K562 (cell line): Measurements from ENCODE around the gene TP73. TPM values are rescaled to one million over a fixed set of nuclear protein-coding genes. Genes with fewer than 3 reads are reported as not detected.

Source experiments
- CREB1 ChIP-seq, 2 experiments: sonication (generic) in 1 of 2; formaldehyde crosslinking in 1 of 2; IDR thresholded peaks; 2 replicates each; pipeline versions ENCODE4 v1.6.1 to v1.8.0; 2012 to 2022; ENCODE audit warnings: inconsistent platforms in 1 of 2, mild to moderate bottlenecking in 1 of 2, missing genetic modification reagents in 1 of 2, moderate library complexity in 1 of 2
- ELF4 ChIP-seq: fragments of 450-650 bp; formaldehyde crosslinking; IDR thresholded peaks from 2 replicates; pipeline ENCODE4 v1.4.0; 2022; ENCODE audit warnings: missing genetic modification characterization
- GABPB1 ChIP-seq: sonication (generic); formaldehyde crosslinking; IDR thresholded peaks from 2 replicates; pipeline ENCODE4 v1.8.0; 2022; ENCODE audit warnings: mild to moderate bottlenecking, missing genetic modification reagents
- HMGN3 ChIP-seq: IDR thresholded peaks from 2 replicates; pipeline ENCODE4 v1.6.1; 2011; ENCODE audit warnings: borderline replicate concordance, low read depth, mild to moderate bottlenecking, mixed read lengths, low read length; ENCODE audit not compliant: insufficient read length; ENCODE audit errors: extremely low read depth
- SRSF1 ChIP-seq: fragments of 200-400 bp; formaldehyde crosslinking; IDR thresholded peaks from 2 replicates; pipeline ENCODE4 v1.6.1; 2017; ENCODE audit warnings: mild to moderate bottlenecking, low read depth, low read length, moderate library complexity
- ZC3H11A ChIP-seq: IDR thresholded peaks from 2 replicates; pipeline ENCODE4 v1.6.1; 2012; ENCODE audit warnings: low read depth, low read length, improper control_type of control experiment
- ZNF175 ChIP-seq: fragments of 200-800 bp; sonication (Bioruptor generic); IDR thresholded peaks from 2 replicates; pipeline ENCODE4 v1.6.1; 2016; ENCODE audit warnings: low read depth, mild to moderate bottlenecking, missing genetic modification characterization, missing compliant biosample characterization
- ZNF282 ChIP-seq: sonication (generic); formaldehyde crosslinking; IDR thresholded peaks from 2 replicates; pipeline ENCODE4 v1.8.1; 2023; ENCODE audit warnings: missing genetic modification reagents
- ZNF507 ChIP-seq: conservative IDR thresholded peaks from 2 replicates; pipeline ENCODE4 v1.6.1; 2017; ENCODE audit warnings: missing genetic modification characterization, missing compliant biosample characterization
- ZSCAN32 ChIP-seq: fragments of 450-650 bp; formaldehyde crosslinking; IDR thresholded peaks from 2 replicates; pipeline ENCODE4 v1.4.0; 2020; ENCODE audit warnings: mild to moderate bottlenecking, moderate library complexity
- polyA plus RNA-seq, 8 experiments: library from polyadenylated mRNA; depleted of rRNA in 4 of 8; stranded (reverse) in 5 of 8; unstranded in 3 of 8; fragments of >200 nt; fragmentation: Nextera tagmentation in 2 of 8; fragmentation: Illumina TruSeq in 1 of 8; extraction: Ambion mirVana in 2 of 8; extraction: Trizol in 1 of 8; gene quantifications; 2 replicates each; pipeline versions ENCODE4 v1.2.1 to v1.2.3, GENCODE V29; 2011 to 2014; ENCODE audit warnings: inconsistent platforms in 1 of 8, missing spikeins in 1 of 8
- total RNA-seq, 7 experiments: library from RNA; depleted of rRNA in 6 of 7; stranded (reverse); fragments of >200 nt in 6 of 7; fragmentation: Illumina TruSeq in 2 of 7; extraction: Trizol in 2 of 7; gene quantifications; 2 replicates each; pipeline versions ENCODE4 v1.2.1 to v1.2.3, GENCODE V29; 2011 to 2021; ENCODE audit warnings: low replicate concordance in 1 of 7
- TF ChIP-seq, protein P1 (sequence below): fragments of 450-650 bp; IDR thresholded peaks from 2 replicates; pipeline ENCODE4 v1.6.1; 2017; ENCODE audit warnings: antibody characterized with exemption, mild to moderate bottlenecking
- TF ChIP-seq, protein P2 (sequence below): fragments of 450-650 bp; IDR thresholded peaks from 2 replicates; pipeline ENCODE4 v1.7.1; 2018; ENCODE audit warnings: mild to moderate bottlenecking, low read depth; ENCODE audit not compliant: partially characterized antibody
- TF ChIP-seq, protein P3 (sequence below): IDR thresholded peaks from 2 replicates; pipeline ENCODE4 v1.6.1; 2011; ENCODE audit warnings: borderline replicate concordance, low read depth, mild to moderate bottlenecking, moderate library complexity, low read length; ENCODE audit not compliant: insufficient read depth, poor library complexity, severe bottlenecking

Gene TP73
- total and polyA plus RNA-seq, 9 of the 15 experiments (the other 6 are each of a cell fraction or from before 2014, with no cell fraction given): 0.07 to 1.6 (median 0.40) TPM; not detected in 2

DNA sequence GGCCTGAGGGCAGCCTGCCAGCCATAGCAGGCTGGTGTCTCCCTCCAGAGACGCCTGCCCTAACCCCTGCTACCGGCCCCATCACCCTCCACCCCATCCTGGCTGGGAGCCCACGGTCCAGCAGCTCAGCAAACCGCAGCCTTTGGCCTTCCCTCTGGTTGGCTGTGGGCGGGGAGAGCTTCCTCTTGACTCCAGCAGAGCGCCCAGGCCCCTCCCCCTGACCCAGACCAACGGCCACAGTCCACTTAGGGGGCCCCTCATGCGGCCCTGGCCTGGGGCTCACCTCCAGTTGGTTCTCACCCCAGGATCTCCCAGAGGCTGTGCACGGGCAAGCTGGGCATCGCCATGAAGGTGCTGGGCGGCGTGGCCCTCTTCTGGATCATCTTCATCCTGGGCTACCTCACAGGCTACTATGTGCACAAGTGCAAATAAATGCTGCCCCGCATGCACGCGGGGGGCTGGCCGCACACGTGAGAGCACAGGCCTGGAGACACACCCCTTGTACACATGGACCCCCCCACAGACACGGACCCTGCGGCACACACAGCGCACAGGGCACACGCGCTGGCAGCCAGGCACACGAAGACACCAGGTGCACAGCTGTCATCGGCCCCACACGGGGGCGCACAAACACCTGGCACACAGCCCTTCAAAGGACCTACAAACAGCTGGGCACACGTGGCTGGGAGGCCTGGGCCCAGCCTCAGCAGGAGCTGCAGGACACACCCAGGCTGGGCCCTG lies 123.3 kb downstream of the TP73 start (continued):
- TF ChIP-seq, protein P1, sequence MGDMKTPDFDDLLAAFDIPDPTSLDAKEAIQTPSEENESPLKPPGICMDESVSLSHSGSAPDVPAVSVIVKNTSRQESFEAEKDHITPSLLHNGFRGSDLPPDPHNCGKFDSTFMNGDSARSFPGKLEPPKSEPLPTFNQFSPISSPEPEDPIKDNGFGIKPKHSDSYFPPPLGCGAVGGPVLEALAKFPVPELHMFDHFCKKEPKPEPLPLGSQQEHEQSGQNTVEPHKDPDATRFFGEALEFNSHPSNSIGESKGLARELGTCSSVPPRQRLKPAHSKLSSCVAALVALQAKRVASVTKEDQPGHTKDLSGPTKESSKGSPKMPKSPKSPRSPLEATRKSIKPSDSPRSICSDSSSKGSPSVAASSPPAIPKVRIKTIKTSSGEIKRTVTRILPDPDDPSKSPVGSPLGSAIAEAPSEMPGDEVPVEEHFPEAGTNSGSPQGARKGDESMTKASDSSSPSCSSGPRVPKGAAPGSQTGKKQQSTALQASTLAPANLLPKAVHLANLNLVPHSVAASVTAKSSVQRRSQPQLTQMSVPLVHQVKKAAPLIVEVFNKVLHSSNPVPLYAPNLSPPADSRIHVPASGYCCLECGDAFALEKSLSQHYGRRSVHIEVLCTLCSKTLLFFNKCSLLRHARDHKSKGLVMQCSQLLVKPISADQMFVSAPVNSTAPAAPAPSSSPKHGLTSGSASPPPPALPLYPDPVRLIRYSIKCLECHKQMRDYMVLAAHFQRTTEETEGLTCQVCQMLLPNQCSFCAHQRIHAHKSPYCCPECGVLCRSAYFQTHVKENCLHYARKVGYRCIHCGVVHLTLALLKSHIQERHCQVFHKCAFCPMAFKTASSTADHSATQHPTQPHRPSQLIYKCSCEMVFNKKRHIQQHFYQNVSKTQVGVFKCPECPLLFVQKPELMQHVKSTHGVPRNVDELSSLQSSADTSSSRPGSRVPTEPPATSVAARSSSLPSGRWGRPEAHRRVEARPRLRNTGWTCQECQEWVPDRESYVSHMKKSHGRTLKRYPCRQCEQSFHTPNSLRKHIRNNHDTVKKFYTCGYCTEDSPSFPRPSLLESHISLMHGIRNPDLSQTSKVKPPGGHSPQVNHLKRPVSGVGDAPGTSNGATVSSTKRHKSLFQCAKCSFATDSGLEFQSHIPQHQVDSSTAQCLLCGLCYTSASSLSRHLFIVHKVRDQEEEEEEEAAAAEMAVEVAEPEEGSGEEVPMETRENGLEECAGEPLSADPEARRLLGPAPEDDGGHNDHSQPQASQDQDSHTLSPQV: peak; percentile 98
- TF ChIP-seq CREB1 (IDR thresholded peaks at IDR 0.05) (peak; percentile 13; the same call in 1 of the 2 replicates), CREB1 (CRISPR knock-in tag; IDR thresholded peaks at IDR 0.05) (peak; percentile 83), GABPB1 (CRISPR knock-in tag) (peak; percentile 75; the same call in 1 of the 2 replicates), ZC3H11A (no peak), ZSCAN32 (CRISPR knock-in tag) (no peak), ZNF175 (CRISPR knock-in tag) (no peak), HMGN3 (peak; percentile 90), ZNF507 (tag) (no peak), ELF4 (CRISPR knock-in tag) (peak; percentile 77; the same call in 1 of the 2 replicates), ZNF282 (CRISPR knock-in tag) (0 out of 2 replicates have a peak, but pooled peaks have one; percentile 24), SRSF1 (no peak)
- TF ChIP-seq, protein P2, sequence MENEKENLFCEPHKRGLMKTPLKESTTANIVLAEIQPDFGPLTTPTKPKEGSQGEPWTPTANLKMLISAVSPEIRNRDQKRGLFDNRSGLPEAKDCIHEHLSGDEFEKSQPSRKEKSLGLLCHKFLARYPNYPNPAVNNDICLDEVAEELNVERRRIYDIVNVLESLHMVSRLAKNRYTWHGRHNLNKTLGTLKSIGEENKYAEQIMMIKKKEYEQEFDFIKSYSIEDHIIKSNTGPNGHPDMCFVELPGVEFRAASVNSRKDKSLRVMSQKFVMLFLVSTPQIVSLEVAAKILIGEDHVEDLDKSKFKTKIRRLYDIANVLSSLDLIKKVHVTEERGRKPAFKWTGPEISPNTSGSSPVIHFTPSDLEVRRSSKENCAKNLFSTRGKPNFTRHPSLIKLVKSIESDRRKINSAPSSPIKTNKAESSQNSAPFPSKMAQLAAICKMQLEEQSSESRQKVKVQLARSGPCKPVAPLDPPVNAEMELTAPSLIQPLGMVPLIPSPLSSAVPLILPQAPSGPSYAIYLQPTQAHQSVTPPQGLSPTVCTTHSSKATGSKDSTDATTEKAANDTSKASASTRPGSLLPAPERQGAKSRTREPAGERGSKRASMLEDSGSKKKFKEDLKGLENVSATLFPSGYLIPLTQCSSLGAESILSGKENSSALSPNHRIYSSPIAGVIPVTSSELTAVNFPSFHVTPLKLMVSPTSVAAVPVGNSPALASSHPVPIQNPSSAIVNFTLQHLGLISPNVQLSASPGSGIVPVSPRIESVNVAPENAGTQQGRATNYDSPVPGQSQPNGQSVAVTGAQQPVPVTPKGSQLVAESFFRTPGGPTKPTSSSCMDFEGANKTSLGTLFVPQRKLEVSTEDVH: peak; percentile 69
- TF ChIP-seq, protein P3, sequence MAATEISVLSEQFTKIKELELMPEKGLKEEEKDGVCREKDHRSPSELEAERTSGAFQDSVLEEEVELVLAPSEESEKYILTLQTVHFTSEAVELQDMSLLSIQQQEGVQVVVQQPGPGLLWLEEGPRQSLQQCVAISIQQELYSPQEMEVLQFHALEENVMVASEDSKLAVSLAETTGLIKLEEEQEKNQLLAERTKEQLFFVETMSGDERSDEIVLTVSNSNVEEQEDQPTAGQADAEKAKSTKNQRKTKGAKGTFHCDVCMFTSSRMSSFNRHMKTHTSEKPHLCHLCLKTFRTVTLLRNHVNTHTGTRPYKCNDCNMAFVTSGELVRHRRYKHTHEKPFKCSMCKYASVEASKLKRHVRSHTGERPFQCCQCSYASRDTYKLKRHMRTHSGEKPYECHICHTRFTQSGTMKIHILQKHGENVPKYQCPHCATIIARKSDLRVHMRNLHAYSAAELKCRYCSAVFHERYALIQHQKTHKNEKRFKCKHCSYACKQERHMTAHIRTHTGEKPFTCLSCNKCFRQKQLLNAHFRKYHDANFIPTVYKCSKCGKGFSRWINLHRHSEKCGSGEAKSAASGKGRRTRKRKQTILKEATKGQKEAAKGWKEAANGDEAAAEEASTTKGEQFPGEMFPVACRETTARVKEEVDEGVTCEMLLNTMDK: peak; percentile 98
